PC-9 (cell line): ENCODE results near the gene ILDR1.

ENCODE experiments used
- EZH2 ChIP-seq: fragments of 200-600 bp; sonication (generic); IDR thresholded peaks from 2 replicates; pipeline ENCODE4 v1.8.0; 2017; ENCODE audit warnings: antibody characterized with exemption, low read depth
- TF ChIP-seq, protein P1 (sequence below): fragments of 200-600 bp; sonication (generic); conservative IDR thresholded peaks from 2 replicates; pipeline ENCODE4 v1.6.1; 2017; ENCODE audit warnings: mixed run types, antibody characterized with exemption, mild to moderate bottlenecking, moderate library complexity

- TF ChIP-seq, protein P1, sequence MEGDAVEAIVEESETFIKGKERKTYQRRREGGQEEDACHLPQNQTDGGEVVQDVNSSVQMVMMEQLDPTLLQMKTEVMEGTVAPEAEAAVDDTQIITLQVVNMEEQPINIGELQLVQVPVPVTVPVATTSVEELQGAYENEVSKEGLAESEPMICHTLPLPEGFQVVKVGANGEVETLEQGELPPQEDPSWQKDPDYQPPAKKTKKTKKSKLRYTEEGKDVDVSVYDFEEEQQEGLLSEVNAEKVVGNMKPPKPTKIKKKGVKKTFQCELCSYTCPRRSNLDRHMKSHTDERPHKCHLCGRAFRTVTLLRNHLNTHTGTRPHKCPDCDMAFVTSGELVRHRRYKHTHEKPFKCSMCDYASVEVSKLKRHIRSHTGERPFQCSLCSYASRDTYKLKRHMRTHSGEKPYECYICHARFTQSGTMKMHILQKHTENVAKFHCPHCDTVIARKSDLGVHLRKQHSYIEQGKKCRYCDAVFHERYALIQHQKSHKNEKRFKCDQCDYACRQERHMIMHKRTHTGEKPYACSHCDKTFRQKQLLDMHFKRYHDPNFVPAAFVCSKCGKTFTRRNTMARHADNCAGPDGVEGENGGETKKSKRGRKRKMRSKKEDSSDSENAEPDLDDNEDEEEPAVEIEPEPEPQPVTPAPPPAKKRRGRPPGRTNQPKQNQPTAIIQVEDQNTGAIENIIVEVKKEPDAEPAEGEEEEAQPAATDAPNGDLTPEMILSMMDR: no peak
- no peak for TF ChIP-seq EZH2
These were observed 27.5 kb downstream of the ILDR1 start for GRCh38 chr3:121994551-121994950.
